PFSK-1 (cell line): ENCODE data around the gene MOB3A.

ENCODE experiments used
- FOXP2 ChIP-seq: optimal IDR thresholded peaks from 2 replicates; pipeline ENCODE3; 2011; ENCODE audit warnings: borderline replicate concordance, control low read depth, inconsistent platforms; ENCODE audit not compliant: insufficient read depth; ENCODE audit errors: extremely low read length, extremely low read depth
- POLR2AphosphoS5 ChIP-seq: IDR thresholded peaks from 2 replicates; pipeline ENCODE4 v1.6.1; 2012; ENCODE audit warnings: low read depth, mild to moderate bottlenecking, control low read depth, low read length, moderate library complexity
- SIN3A ChIP-seq: IDR thresholded peaks from 2 replicates; pipeline ENCODE4 v1.6.1; 2012; ENCODE audit warnings: mild to moderate bottlenecking, low read length, moderate library complexity, borderline replicate concordance; ENCODE audit not compliant: insufficient read depth
- TAF1 ChIP-seq: IDR thresholded peaks from 2 replicates; pipeline ENCODE4 v1.6.1; 2012; ENCODE audit warnings: low read length, control low read depth, borderline replicate concordance; ENCODE audit not compliant: insufficient read depth
- TF ChIP-seq, protein P1 (sequence below), 2 experiments: IDR thresholded peaks; 2 replicates each; pipeline versions ENCODE4 v1.6.1 to v1.8.0; 2011 to 2012; ENCODE audit warnings: low read depth in 2 of 2, low read length in 2 of 2, control low read depth in 1 of 2, inconsistent platforms in 1 of 2, mild to moderate bottlenecking in 1 of 2, moderate library complexity in 1 of 2; ENCODE audit not compliant: insufficient read depth in 1 of 2

Gene MOB3A

DNA sequence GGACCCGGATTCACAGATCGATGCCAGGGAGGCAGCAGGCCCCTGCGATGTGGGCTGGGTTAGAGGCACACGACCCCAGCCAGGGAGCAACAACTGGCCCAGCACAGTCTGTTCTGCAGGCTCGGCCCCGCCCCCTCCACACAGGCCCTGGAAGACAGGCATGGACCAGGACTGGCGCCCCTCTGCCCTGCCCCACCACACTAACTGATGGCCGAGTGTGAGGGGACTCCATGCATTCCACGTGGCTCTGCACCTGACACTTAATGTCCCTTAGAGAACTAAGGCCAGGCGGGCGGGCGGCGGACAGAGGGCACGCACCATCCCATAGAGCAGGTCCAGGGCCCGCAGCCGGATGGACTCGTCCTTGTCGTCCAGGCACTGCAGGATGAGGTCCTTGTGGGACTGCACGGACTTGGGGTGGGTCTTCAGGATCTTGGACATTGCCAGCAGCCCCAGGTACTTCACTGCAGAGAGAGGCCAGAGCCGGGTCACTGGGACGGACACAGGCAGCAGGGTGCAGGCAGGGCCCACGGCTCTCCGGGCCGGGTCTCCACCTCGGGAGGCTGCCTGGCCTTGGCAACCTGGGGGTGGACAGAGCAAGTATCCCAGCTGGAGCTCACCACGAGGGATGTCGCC, 25.4 kb upstream of the MOB3A start:
- TF ChIP-seq POLR2AphosphoS5 (no peak), SIN3A (no peak), TAF1 (no peak), FOXP2 (no peak)
- TF ChIP-seq, protein P1, sequence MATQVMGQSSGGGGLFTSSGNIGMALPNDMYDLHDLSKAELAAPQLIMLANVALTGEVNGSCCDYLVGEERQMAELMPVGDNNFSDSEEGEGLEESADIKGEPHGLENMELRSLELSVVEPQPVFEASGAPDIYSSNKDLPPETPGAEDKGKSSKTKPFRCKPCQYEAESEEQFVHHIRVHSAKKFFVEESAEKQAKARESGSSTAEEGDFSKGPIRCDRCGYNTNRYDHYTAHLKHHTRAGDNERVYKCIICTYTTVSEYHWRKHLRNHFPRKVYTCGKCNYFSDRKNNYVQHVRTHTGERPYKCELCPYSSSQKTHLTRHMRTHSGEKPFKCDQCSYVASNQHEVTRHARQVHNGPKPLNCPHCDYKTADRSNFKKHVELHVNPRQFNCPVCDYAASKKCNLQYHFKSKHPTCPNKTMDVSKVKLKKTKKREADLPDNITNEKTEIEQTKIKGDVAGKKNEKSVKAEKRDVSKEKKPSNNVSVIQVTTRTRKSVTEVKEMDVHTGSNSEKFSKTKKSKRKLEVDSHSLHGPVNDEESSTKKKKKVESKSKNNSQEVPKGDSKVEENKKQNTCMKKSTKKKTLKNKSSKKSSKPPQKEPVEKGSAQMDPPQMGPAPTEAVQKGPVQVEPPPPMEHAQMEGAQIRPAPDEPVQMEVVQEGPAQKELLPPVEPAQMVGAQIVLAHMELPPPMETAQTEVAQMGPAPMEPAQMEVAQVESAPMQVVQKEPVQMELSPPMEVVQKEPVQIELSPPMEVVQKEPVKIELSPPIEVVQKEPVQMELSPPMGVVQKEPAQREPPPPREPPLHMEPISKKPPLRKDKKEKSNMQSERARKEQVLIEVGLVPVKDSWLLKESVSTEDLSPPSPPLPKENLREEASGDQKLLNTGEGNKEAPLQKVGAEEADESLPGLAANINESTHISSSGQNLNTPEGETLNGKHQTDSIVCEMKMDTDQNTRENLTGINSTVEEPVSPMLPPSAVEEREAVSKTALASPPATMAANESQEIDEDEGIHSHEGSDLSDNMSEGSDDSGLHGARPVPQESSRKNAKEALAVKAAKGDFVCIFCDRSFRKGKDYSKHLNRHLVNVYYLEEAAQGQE (IDR thresholded peaks at IDR 0.05; ENCODE audit: insufficient read depth in 1 of 2, low read depth in 2 of 2, low read length in 2 of 2): no peak

DNA sequence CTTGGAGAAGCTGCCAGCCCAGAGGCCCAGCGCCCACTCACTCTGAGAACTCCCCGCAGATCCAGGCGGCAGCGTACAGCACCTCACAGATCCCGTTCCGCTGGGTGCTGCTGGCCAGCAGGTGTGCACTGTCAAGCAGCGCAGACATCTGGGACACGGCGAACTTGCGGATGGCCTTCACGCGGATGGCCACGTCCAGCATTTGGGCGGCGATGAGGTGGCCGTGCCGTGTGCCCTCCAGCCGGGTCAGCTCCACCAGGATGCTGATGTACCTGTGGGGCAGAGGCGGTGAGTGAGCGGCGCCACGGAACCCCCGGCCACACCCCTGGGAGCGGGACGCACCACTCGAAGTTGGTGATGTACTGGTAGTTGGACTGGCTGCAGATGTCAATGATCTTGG, 24.7 kb upstream of the MOB3A start:
- TF ChIP-seq, protein P1 (IDR thresholded peaks at IDR 0.05; ENCODE audit: insufficient read depth in 1 of 2, low read depth in 2 of 2, low read length in 2 of 2): no peak
- no peak for TF ChIP-seq SIN3A
- no peak for TF ChIP-seq TAF1
- no peak for TF ChIP-seq POLR2AphosphoS5
- no peak for TF ChIP-seq FOXP2

DNA sequence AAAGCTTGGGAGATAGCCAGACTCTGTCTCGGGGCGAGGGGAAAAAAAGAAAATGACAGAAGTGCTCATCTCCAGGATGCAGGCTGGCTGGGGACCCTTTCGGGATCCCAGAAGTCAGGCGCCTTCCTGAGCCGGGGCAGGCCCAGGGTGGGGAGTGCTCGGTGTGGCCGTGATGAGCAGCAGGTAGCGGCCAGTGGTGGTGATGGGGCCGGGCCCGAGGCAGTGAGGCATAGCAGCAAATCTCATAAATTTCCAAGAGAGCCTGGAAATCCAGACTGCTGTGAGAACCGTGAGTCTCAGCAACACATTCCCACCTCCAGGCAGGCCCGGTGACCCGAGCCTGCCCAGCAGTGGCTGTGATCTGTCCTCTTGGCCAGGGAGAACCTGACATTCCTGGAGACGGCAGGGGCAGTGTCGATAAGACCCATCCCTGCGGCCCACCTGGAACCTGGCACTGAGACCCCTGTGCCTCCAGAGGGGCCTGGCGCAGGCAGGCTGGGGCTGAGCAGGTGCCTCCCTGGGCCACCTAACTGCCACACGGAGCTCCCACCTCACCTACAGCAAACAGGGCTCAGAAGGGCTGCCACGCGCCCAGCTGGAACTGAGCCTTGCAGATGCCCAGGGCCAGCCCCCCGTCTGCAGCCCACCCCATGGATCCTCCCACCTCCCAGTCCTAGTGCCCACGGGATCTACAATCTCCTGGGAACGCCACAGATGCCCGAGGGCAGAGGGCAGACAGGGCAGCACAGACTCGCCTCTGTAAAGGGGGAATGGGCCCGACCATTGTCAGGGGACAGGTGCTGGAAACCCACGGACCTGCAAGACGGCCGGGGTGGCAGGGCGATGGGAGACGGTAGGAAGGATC, 24.0 kb upstream of the MOB3A start:
- TF ChIP-seq TAF1 (no peak), FOXP2 (no peak), POLR2AphosphoS5 (no peak), SIN3A (no peak)
- TF ChIP-seq, protein P1 (IDR thresholded peaks at IDR 0.05; ENCODE audit: insufficient read depth in 1 of 2, low read depth in 2 of 2, low read length in 2 of 2): no peak

DNA sequence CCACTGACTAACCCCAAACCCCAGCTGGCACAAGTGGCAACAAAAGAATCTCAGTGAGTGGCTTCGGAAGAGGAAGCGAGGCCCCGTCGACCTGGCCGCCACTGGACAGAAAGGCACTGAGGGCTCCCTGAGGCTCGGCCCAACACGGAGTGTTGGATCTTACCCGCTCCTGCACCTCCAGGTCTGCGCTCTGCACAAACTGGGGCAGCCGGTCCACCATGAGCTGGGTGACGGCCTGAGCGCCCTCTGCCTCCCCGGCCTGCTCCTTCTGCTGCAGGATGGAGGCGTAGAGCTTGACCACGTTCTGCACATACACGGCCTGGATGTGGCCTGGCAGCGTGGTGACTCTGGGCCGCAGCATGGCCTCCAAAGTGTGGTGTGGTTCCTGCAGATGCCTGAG, 22.3 kb upstream of the MOB3A start:
- TF ChIP-seq SIN3A (no peak), TAF1 (no peak), FOXP2 (no peak), POLR2AphosphoS5 (no peak)
- TF ChIP-seq, protein P1 (IDR thresholded peaks at IDR 0.05; ENCODE audit: insufficient read depth in 1 of 2, low read depth in 2 of 2, low read length in 2 of 2): no peak
